GM18861 (cell line): ENCODE data around the gene SLC9A3.

ENCODE experiments used
- ATAC-seq: cut with Tn5 transposase; IDR thresholded peaks from one replicate; pipeline ENCODE4 v1.9.1; 2021; ENCODE audit not compliant: unreplicated experiment

Gene SLC9A3

GRCh38 chr5:555058-555623 is 30.9 kb upstream of the SLC9A3 start:
- no peak for ATAC-seq

GRCh38 chr5:554284-554988 is 30.2 kb upstream of the SLC9A3 start:
- ATAC-seq = no peak

- ATAC-seq = no peak
Observed at GRCh38 chr5:553874-554273, 29.6 kb upstream of the SLC9A3 start.

GRCh38 chr5:551406-551805 is 27.2 kb upstream of the SLC9A3 start:
- ATAC-seq = no peak

- ATAC-seq = no peak
Observed at GRCh38 chr5:549229-549628, 25.0 kb upstream of the SLC9A3 start.

GRCh38 chr5:548256-548655 is 24.0 kb upstream of the SLC9A3 start:
- no peak for ATAC-seq

GRCh38 chr5:547086-547924 is 23.1 kb upstream of the SLC9A3 start:
- ATAC-seq = no peak

- no peak for ATAC-seq
Observed at GRCh38 chr5:546376-546908, 22.2 kb upstream of the SLC9A3 start.

- no peak for ATAC-seq
Observed at GRCh38 chr5:545641-546375, 21.6 kb upstream of the SLC9A3 start.

- no peak for ATAC-seq
Observed at GRCh38 chr5:544675-545355, 20.6 kb upstream of the SLC9A3 start.

- ATAC-seq = peak; percentile 86
Observed at GRCh38 chr5:543755-544674, 19.8 kb upstream of the SLC9A3 start.

GRCh38 chr5:543351-543750 is 19.1 kb upstream of the SLC9A3 start:
- ATAC-seq = no peak

GRCh38 chr5:542319-543311 is 18.4 kb upstream of the SLC9A3 start:
- no peak for ATAC-seq

- no peak for ATAC-seq
Observed at GRCh38 chr5:541539-542318, 17.5 kb upstream of the SLC9A3 start.

GRCh38 chr5:540906-541538 is 16.8 kb upstream of the SLC9A3 start:
- no peak for ATAC-seq

GRCh38 chr5:540071-540905 is 16.0 kb upstream of the SLC9A3 start:
- no peak for ATAC-seq
